Kidney epithelial cell (primary cell): ENCODE results near the gene MAN1C1. TPM values are rescaled to one million over a fixed set of nuclear protein-coding genes. Genes with fewer than 3 reads are reported as not detected.

Experiments used
- DNase-seq: peaks from one replicate; pipeline ENCODE4 v3.0.0-alpha.2; 2010; ENCODE audit warnings: low read depth
- H3K27me3 ChIP-seq: 2 replicates; pipeline ENCODE4 v1.6.0; 2011; ENCODE audit warnings: low read length; ENCODE audit not compliant: control insufficient read depth, insufficient read depth
- H3K36me3 ChIP-seq: 2 replicates; pipeline ENCODE4 v1.5.1; 2011; ENCODE audit warnings: low read length; ENCODE audit not compliant: control insufficient read depth, insufficient read depth
- H3K4me3 ChIP-seq: 2 replicates; pipeline ENCODE4 v1.5.1; 2011; ENCODE audit warnings: low read depth, mild to moderate bottlenecking, control low read depth, low read length
- total RNA-seq: library from RNA; depleted of rRNA; stranded (reverse); fragments of >200 nt; gene quantifications from 2 replicates; pipeline ENCODE4 v1.2.3, GENCODE V29; 2015
- TF ChIP-seq, protein P1 (sequence below): IDR thresholded peaks from 2 replicates; pipeline ENCODE4 v1.5.1; 2011; ENCODE audit warnings: mild to moderate bottlenecking, moderate library complexity, low read length, control low read depth, inconsistent platforms; ENCODE audit not compliant: insufficient read depth, poor library complexity, severe bottlenecking

MAN1C1 gene
- total RNA-seq, 1 donor from 2014 or later = 1.4 TPM

DNA sequence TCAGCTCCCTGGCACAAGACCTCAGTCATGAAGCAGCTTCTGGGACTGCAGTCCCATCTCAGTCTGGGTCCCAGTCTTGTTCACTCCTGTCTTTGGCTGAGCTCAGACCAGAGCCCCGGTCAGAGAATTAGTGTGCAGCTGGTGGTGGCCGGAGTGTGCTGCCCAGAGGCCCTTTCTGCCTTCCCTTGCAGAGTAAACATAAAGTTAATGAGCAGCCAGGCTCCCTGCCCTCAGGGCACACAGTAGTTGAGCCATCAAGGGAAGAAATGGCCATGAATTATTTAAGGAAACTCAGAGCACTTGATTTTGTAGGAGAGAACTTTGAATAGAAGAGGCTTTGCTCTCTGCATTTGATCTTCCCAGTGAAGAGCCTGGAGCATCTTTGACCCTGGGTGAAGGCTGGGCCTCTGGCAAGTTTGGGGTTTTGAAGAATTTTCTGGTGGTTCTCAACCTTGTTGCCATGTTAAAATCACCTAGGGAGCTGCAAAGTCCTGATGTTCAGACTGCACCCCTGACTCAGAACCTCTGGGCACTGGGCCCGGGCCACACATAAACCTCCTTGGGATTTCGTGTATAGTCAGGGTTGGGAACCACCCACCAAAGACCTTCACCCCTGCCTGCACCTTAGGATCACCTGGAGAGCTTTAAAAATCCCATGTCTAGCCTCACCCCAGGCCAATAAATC, 157.0 kb downstream of the MAN1C1 start:
- H3K4me3 ChIP-seq = no peak overlapping the region
- no peaks in the 10 kb centered on the region for H3K36me3 ChIP-seq
- TF ChIP-seq, protein P1, sequence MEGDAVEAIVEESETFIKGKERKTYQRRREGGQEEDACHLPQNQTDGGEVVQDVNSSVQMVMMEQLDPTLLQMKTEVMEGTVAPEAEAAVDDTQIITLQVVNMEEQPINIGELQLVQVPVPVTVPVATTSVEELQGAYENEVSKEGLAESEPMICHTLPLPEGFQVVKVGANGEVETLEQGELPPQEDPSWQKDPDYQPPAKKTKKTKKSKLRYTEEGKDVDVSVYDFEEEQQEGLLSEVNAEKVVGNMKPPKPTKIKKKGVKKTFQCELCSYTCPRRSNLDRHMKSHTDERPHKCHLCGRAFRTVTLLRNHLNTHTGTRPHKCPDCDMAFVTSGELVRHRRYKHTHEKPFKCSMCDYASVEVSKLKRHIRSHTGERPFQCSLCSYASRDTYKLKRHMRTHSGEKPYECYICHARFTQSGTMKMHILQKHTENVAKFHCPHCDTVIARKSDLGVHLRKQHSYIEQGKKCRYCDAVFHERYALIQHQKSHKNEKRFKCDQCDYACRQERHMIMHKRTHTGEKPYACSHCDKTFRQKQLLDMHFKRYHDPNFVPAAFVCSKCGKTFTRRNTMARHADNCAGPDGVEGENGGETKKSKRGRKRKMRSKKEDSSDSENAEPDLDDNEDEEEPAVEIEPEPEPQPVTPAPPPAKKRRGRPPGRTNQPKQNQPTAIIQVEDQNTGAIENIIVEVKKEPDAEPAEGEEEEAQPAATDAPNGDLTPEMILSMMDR = no peak
- H3K27me3 ChIP-seq = no peaks in the 10 kb centered on the region
- peak; percentile 63 for DNase-seq

DNA sequence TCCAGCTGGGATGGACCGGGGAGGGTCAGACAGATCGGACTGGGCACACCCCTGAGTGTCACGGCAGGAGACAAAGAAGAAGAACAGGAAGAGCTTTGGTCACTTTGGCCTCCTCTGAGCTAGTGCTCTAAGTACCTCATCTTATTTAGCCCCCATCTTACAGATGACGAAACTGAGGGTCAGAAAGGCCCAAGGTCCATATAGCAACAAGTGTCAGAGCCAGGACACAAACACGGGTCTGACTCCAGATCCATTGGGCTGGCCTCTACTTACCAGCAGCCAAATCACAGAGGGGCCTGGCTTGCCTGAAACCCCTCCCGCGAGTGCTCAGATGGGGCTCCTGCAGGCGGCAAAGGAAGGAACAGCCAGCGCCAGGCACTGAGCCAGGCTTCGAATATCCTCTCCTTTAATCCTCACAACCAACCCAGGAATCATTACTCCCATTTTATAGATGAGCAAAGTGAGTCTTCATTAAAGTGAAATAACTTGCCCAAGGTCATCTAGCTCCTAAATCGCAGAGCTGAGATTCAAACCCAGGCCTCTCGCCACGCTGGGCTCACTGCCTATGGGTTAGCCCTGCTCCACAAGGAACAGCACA, 157.7 kb downstream of the MAN1C1 start:
- no peaks in the 10 kb centered on the region for H3K36me3 ChIP-seq
- no peak for DNase-seq
- no peak overlapping the region for H3K4me3 ChIP-seq
- TF ChIP-seq, protein P1 = no peak
- H3K27me3 ChIP-seq = no peaks in the 10 kb centered on the region

DNA sequence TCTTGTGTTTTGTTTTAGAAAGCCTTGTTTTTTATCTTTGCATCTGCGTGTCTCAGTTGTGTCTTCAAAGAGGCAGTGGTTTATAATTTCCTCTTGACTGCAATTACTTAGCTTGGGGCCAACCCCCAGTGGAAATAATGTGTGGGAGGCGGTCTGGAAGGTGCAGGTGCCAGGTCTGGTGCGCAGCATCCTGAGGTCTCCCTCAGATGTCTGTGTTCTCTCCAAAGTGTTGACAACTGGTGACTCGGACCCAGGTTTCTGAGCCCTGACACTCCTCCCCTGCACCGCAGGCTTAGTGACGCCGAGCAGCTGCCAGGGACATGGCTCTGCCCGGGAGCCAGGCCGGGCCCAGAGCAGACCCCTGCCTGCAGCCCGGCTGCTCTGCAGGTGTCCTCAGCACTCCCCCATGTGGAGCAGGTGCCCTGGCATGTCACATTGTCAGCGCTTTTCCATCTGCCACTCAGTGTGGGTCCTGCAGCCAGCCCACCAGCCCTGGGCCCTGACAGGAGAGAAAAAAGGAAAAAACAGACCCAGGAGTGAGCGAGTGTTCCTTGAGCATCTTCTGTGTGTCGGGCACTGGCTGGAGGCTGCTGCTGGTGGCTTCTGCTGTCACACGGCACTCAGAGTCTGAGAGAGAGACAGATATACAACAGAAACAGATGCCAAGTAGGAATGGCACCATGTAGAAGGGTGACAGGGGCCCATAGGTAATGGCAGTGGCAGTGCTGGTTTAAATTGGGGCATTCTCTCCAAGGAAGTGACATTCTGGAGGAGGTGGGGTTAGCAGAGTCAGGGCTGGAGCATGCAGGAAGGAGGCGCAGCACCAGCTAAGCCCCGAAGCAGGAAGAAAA, 158.6 kb downstream of the MAN1C1 start:
- H3K27me3 ChIP-seq = no peaks in the 10 kb centered on the region
- H3K36me3 ChIP-seq = no peaks in the 10 kb centered on the region
- TF ChIP-seq, protein P1 = peak; percentile 9
- no peak for DNase-seq
- H3K4me3 ChIP-seq = no peak overlapping the region

DNA sequence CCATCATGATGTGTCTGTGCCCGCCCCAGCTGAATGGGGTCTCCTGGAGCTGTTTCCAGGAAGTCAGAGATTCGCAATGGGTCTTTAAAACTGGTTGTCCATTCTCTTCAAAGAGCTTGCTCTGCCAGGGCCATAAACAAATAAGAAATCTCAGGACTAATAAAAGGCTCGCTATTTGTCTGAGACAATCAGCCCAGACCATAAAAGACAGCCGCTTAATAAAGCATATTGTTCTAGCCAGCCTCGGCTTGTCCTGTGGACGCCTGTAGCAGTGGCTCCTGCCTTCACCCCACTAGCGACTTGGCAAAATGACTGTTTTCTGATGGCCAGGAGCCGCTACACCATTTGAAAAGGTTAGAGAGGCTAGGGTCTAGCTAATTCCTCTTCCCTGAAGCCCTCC, 162.8 kb downstream of the MAN1C1 start:
- H3K36me3 ChIP-seq = no peaks in the 10 kb centered on the region
- TF ChIP-seq, protein P1 = no peak
- no peaks in the 10 kb centered on the region for H3K27me3 ChIP-seq
- DNase-seq = no peak
- no peak overlapping the region for H3K4me3 ChIP-seq

DNA sequence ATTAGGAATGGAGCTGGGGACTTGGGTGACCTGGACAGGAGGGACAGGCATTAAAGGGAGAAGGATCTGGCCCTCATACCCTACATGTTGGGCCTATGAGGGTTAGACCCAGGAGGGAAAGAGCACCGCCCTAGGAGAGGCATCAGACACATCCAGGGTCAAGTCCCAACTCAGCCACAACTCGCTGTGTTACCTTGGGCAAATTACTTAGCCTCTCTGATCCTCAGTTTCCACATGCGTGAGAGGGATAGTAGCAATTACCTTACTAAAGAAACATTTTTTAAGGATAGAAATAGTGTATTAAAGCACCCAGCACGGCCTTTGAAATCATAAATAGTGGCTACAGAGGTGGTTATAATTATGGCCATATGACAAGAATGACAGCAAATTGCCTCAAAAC, 163.3 kb downstream of the MAN1C1 start:
- no peak for DNase-seq
- H3K4me3 ChIP-seq = no peak overlapping the region
- TF ChIP-seq, protein P1 = no peak
- no peaks in the 10 kb centered on the region for H3K36me3 ChIP-seq
- H3K27me3 ChIP-seq = no peaks in the 10 kb centered on the region
